Measurements from ENCODE around the gene CARS2. TPM values are rescaled to one million over a fixed set of nuclear protein-coding genes. Genes with fewer than 3 reads are reported as not detected.
"Not testable (repeated sequence)": the region's sequence is repeated elsewhere in the genome, so short reads cannot be mapped to it uniquely, and the experiment has no call there.

CARS2 gene
- total RNA-seq, 1 donor from 2014 or later, result 152 TPM

DNA sequence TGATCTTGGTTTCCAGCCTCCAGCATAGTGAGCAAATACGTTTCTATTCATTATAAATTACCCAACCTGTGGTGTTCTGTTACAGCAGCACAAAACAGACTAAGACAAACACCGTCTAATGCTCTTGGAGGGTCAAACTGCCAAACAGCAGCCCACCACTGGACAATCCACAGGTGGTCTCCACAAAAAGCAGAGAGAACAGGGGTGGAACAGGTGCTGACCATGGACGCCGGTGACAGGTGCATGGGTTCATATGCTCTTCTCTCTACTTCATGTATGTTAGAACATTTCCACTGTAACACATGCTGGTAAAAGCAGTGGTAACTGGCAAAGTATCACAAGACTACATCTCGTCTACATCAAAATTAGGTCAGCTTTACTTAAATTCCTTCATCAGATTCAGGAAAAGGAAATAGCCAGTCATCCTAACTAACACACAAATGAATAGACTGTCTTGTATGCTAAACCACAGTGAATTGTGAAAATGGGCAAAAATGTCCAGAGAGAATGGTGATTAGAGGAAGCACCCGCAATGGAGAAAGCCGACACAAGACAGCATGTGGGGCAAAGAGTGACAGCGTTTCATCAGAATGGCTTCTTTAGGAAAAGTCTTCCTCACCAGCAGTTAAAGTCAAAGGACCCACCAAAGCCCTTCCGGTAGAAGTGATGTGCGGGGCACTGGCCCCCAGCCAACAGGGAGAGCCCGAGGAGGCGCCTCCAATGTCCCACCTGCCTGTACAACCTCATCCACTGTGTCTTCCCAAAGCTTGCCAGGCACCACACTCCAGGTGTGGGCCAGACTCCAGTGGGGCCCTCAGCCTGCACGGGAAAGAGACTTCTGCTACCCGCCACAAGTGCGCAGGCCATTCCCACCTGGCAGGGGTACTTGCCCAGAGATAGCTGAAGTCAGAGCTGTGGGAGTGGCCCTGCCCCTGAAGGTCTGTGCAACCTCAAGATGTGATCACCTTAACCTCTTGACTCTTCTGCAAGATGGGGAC lies 6.5 kb downstream of the CARS2 start:
- Histone ChIP-seq H3K4me3 (ENCODE audit: low read depth, low read length) (no peak overlapping the region), H3K27me3 (ENCODE audit: control insufficient read depth, insufficient read depth, low read length) (no peaks in the 10 kb centered on the region), H3K36me3 (ENCODE audit: control insufficient read depth, insufficient read depth, low read length) (peaks cover 26% of the 10 kb centered on the region)
- TF ChIP-seq, protein P1, sequence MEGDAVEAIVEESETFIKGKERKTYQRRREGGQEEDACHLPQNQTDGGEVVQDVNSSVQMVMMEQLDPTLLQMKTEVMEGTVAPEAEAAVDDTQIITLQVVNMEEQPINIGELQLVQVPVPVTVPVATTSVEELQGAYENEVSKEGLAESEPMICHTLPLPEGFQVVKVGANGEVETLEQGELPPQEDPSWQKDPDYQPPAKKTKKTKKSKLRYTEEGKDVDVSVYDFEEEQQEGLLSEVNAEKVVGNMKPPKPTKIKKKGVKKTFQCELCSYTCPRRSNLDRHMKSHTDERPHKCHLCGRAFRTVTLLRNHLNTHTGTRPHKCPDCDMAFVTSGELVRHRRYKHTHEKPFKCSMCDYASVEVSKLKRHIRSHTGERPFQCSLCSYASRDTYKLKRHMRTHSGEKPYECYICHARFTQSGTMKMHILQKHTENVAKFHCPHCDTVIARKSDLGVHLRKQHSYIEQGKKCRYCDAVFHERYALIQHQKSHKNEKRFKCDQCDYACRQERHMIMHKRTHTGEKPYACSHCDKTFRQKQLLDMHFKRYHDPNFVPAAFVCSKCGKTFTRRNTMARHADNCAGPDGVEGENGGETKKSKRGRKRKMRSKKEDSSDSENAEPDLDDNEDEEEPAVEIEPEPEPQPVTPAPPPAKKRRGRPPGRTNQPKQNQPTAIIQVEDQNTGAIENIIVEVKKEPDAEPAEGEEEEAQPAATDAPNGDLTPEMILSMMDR (IDR thresholded peaks at IDR 0.05; ENCODE audit: insufficient read depth, low read length, severe bottlenecking), result no peak
- FAIRE-seq (no peak), DNase-seq (ENCODE audit: low read depth) (no peak)

DNA sequence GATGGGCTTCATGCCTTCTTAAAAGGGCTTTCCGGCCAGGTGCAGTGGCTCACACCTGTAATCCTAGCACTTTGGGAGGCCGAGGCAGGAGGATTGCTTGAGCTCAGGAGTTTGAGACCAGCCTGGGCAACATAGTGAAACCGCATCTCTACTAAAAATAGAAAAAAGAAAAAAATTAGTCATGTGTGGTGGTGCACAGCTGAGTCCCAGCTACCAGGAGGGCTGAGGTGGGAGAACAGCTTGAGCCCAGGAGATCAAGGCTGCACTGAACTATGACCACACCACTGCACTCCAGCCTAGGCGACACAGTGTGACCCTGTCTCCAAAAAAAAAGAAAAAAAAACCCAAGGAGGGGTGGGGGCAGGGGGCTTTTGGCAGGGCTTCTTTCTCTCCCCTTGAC lies 7.2 kb downstream of the CARS2 start:
- peaks cover 26% of the 10 kb centered on the region for H3K36me3 ChIP-seq (ENCODE audit: control insufficient read depth, insufficient read depth, low read length)
- no peak for DNase-seq (ENCODE audit: low read depth)
- no peaks in the 10 kb centered on the region for H3K27me3 ChIP-seq (ENCODE audit: control insufficient read depth, insufficient read depth, low read length)
- TF ChIP-seq, protein P1 (IDR thresholded peaks at IDR 0.05; ENCODE audit: insufficient read depth, low read length, severe bottlenecking), result no peak
- FAIRE-seq, result no peak
- no peak overlapping the region for H3K4me3 ChIP-seq (ENCODE audit: low read depth, low read length)

DNA sequence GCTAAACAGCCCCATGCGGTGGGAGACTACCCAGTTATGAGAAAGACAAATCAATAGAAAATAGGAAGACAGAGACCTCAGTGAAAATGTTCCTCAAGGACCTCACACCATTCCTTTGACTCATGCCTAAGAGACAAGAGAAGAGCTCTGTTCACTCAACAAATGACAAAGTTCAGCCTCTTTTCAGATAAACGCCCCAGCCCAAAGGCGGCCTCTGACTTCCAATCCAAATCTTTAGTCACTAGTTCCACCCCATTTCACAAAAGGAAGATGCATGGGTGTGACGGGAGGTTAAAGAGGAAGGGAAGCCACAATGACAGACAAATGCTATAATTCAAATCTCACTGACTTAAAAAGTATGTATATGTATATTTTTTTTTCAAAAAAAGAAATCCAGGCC lies 8.1 kb downstream of the CARS2 start:
- TF ChIP-seq, protein P1 (IDR thresholded peaks at IDR 0.05; ENCODE audit: insufficient read depth, low read length, severe bottlenecking), result no peak
- Histone ChIP-seq H3K27me3 (ENCODE audit: control insufficient read depth, insufficient read depth, low read length) (no peaks in the 10 kb centered on the region), H3K36me3 (ENCODE audit: control insufficient read depth, insufficient read depth, low read length) (peaks cover 26% of the 10 kb centered on the region), H3K4me3 (ENCODE audit: low read depth, low read length) (no peak overlapping the region)
- FAIRE-seq (no peak), DNase-seq (ENCODE audit: low read depth) (no peak)

DNA sequence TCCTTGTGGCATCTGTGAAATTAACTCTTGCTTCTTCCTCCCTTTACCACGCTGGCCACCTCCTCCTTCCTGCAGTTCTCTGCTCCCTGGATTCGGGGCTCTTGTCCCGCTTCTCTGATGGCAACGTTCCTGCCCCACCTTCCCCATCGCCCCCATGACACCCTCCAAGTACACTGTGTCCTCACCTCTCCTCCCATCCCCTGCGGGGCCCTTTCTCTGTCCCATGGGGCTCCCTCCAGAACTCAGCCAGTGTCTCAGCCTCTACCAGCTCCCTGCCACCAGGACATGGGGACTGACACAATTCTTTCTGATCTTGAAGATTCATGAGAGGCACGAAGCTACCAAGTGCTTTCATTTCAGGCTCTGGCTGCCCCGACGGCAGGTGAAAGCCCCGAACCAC lies 9.1 kb downstream of the CARS2 start:
- Histone ChIP-seq H3K27me3 (ENCODE audit: control insufficient read depth, insufficient read depth, low read length) (no peaks in the 10 kb centered on the region), H3K4me3 (ENCODE audit: low read depth, low read length) (no peak overlapping the region), H3K36me3 (ENCODE audit: control insufficient read depth, insufficient read depth, low read length) (peaks cover 22% of the 10 kb centered on the region)
- FAIRE-seq (no peak), DNase-seq (ENCODE audit: low read depth) (no peak)
- TF ChIP-seq, protein P1 (IDR thresholded peaks at IDR 0.05; ENCODE audit: insufficient read depth, low read length, severe bottlenecking), result no peak

DNA sequence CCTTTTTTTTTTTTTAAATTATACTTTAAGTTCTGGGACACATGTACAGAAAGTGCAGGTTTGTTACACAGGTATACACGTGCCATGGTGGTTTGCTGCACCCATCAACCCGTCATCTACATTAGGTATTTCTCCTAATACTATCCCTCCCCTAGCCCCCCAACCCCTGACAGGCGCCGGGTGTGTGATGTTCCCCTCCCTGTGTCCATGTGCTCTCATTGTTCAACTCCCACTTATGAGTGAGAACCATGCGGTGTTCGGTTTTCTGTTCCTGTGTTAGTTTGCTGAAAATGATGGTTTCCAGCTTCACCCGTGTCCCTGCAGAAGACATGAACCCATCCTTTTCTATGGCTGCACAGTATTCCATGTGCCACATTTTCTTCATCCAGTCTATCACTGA lies 10.1 kb downstream of the CARS2 start:
- DNase-seq (ENCODE audit: low read depth), result not testable (repeated sequence)

DNA sequence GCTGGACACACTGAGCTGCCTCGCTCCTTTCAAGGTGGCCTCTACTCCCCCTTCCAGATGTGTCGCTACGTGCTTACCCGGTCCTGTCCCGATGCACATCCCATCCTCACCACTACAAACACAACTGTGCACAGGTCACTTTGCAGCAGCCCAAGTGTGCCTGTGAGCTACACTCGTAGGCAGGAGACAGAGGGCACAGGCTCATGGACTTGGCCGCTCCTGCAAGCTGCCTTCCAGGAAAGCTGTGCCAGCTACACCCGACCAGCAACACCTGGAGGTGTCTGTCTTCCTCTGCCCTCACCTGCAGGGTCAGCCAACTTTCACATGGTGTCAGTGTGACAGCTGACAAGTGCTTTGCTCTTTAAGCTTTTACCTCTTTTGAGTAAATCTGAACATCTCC lies 15.4 kb downstream of the CARS2 start:
- TF ChIP-seq, protein P1 (IDR thresholded peaks at IDR 0.05; ENCODE audit: insufficient read depth, low read length, severe bottlenecking), result no peak
- Histone ChIP-seq H3K4me3 (ENCODE audit: low read depth, low read length) (no peak overlapping the region), H3K36me3 (ENCODE audit: control insufficient read depth, insufficient read depth, low read length) (peaks cover 11% of the 10 kb centered on the region), H3K27me3 (ENCODE audit: control insufficient read depth, insufficient read depth, low read length) (no peaks in the 10 kb centered on the region)
- FAIRE-seq (peak; percentile 50), DNase-seq (ENCODE audit: low read depth) (no peak)

More for the DNA sequence above, 10.1 kb downstream of the CARS2 start:
- H3K4me3 ChIP-seq (ENCODE audit: low read depth, low read length); FAIRE-seq; H3K27me3 ChIP-seq (ENCODE audit: control insufficient read depth, insufficient read depth, low read length): not testable (repeated sequence)
- H3K36me3 ChIP-seq (ENCODE audit: control insufficient read depth, insufficient read depth, low read length), result peaks cover 18% of the 10 kb centered on the region

All from bronchial epithelial cell (primary cell).